ENCODE data around the gene GAS5.

- TF ChIP-seq TEAD4 (IDR thresholded peaks at IDR 0.05; ENCODE audit: borderline replicate concordance, insufficient read depth) = no peak
- no peak for TF ChIP-seq JUND (IDR thresholded peaks at IDR 0.05)
- no peak for TF ChIP-seq CTCF (IDR thresholded peaks at IDR 0.05)
- no peak for TF ChIP-seq POLR2AphosphoS5 (IDR thresholded peaks at IDR 0.05; ENCODE audit: low read depth, low read length)
- TF ChIP-seq ELF1 (IDR thresholded peaks at IDR 0.05) = no peak
These were observed 25.8 kb upstream of the GAS5 start for GRCh38 chr1:173893611-173894010.

Measured in SK-N-SH (cell line).